ENCODE measurements around the gene TMPRSS6. TPM values are rescaled to one million over a fixed set of nuclear protein-coding genes. Genes with fewer than 3 reads are reported as not detected.

Gene TMPRSS6
- total RNA-seq, 4 donors from 2014 or later, result 0.27 to 0.88 TPM; not detected in 2

GRCh38 chr22:37101311-37102066 is 8.0 kb downstream of the TMPRSS6 start:
- no peaks in the 10 kb centered on the region for H3K36me3 ChIP-seq
- peak overlapping the region in 1 of 4 donors; percentile 40 for H3K27ac ChIP-seq
- no peak overlapping the region for H3K4me3 ChIP-seq
- H3K4me1 ChIP-seq, result peaks cover 0 to 6% (median 0%) of the 10 kb centered on the region in 4 donors
- peak in 1 of 3 donors; percentile 60 for DNase-seq
- H3K9me3 ChIP-seq, result no peaks in the 10 kb centered on the region
- H3K27me3 ChIP-seq, result no peaks in the 10 kb centered on the region
- no peak for TF ChIP-seq CTCF (IDR thresholded peaks at IDR 0.05)
- TF ChIP-seq POLR2A (IDR thresholded peaks at IDR 0.05), result no peak

- peak in 1 of 2 donors; percentile 15 for TF ChIP-seq POLR2A (IDR thresholded peaks at IDR 0.05)
- no peak for TF ChIP-seq CTCF (IDR thresholded peaks at IDR 0.05)
- H3K27ac ChIP-seq, result peak overlapping the region in 2 of 4 donors; percentile 17 to 68
- H3K9me3 ChIP-seq, result no peaks in the 10 kb centered on the region
- H3K4me3 ChIP-seq, result no peak overlapping the region
- H3K27me3 ChIP-seq, result no peaks in the 10 kb centered on the region
- H3K4me1 ChIP-seq, result peaks cover 0 to 6% (median 0%) of the 10 kb centered on the region in 4 donors
- H3K36me3 ChIP-seq, result no peaks in the 10 kb centered on the region
- peak in 2 of 3 donors; percentile 60 to 76 for DNase-seq
Observed at GRCh38 chr22:37100589-37101127, 8.9 kb downstream of the TMPRSS6 start.

- no peak for DNase-seq
- no peak for TF ChIP-seq POLR2A (IDR thresholded peaks at IDR 0.05)
- peak in 1 of 6 experiments; percentile 9 for TF ChIP-seq CTCF (IDR thresholded peaks at IDR 0.05)
- H3K4me1 ChIP-seq, result peaks cover 0 to 6% (median 0%) of the 10 kb centered on the region in 4 donors
- no peaks in the 10 kb centered on the region for H3K27me3 ChIP-seq
- no peak overlapping the region for H3K4me3 ChIP-seq
- H3K27ac ChIP-seq, result no peak overlapping the region
- no peaks in the 10 kb centered on the region for H3K36me3 ChIP-seq
- H3K9me3 ChIP-seq, result no peaks in the 10 kb centered on the region
Observed at GRCh38 chr22:37098976-37099591, 10.4 kb downstream of the TMPRSS6 start.

GRCh38 chr22:37097346-37097745 is 12.2 kb downstream of the TMPRSS6 start:
- no peak for TF ChIP-seq POLR2A (IDR thresholded peaks at IDR 0.05)
- TF ChIP-seq CTCF (IDR thresholded peaks at IDR 0.05), result no peak
- Histone ChIP-seq H3K4me3 (no peak overlapping the region), H3K9me3 (no peaks in the 10 kb centered on the region), H3K4me1 (peaks cover 0 to 6% (median 0%) of the 10 kb centered on the region in 4 donors), H3K27me3 (no peaks in the 10 kb centered on the region), H3K36me3 (no peaks in the 10 kb centered on the region), H3K27ac (no peak overlapping the region)
- no peak for DNase-seq

DNA sequence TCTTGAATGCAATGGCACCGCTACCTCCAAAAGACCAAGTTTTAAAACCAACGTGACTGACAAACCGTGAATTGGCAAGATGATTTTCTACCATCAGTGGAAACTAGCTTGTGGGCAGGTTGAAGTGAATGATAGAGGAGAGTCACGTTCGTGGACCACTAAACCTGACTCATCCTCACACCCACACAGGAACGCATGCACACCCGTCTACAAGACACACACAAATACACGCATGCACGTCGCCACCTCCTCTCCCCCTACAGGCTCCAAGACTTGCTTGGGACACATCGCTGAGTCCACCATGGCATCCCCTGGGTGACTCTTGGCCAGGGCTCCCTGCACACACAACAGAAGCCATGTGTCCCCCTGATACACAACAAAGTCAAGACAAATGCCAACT is 14.4 kb downstream of the TMPRSS6 start:
- Histone ChIP-seq H3K27ac (no peak overlapping the region), H3K4me1 (peaks cover 0 to 2% (median 0%) of the 10 kb centered on the region in 4 donors), H3K4me3 (no peak overlapping the region), H3K27me3 (no peaks in the 10 kb centered on the region), H3K9me3 (no peaks in the 10 kb centered on the region), H3K36me3 (no peaks in the 10 kb centered on the region)
- TF ChIP-seq POLR2A (IDR thresholded peaks at IDR 0.05) (no peak), CTCF (IDR thresholded peaks at IDR 0.05) (no peak)
- no peak for DNase-seq

Measured in Peyer's patch (tissue), 4 donors.